Fibroblast of lung (primary cell): ENCODE results near the gene EIF2D.

ENCODE experiments used
- CTCF ChIP-seq, 2 donors: IDR thresholded peaks in 1 of 2; conservative IDR thresholded peaks in 1 of 2; 1 replicate in 1 of 2; 2 replicates in 1 of 2; pipeline ENCODE4 v1.5.1; 2011 to 2012; ENCODE audit warnings: low read length in 2 of 2, control low read depth in 1 of 2, inconsistent platforms in 1 of 2, low read depth in 1 of 2, mild to moderate bottlenecking in 1 of 2
- EZH2 ChIP-seq: IDR thresholded peaks from 2 replicates; pipeline ENCODE4 v1.5.1; 2012; ENCODE audit warnings: low read length, control low read depth, mild to moderate bottlenecking; ENCODE audit errors: missing control alignments

GRCh38 chr1:206575894-206576737, 36.1 kb downstream of the EIF2D start:
- TF ChIP-seq CTCF (conservative IDR thresholded peaks at IDR 0.05 in 1 of 2, IDR thresholded peaks at IDR 0.05 in 1 of 2; ENCODE audit: low read depth in 1 of 2, low read length in 2 of 2) (no peak), EZH2 (no peak)
